WTC11 (cell line): ENCODE measurements around the gene MOB2.

Experiments
- ATF2 ChIP-seq: sonication (generic); formaldehyde crosslinking; IDR thresholded peaks from 2 replicates; pipeline ENCODE4 v1.8.1; 2022; ENCODE audit warnings: low read depth, missing genetic modification reagents, borderline replicate concordance
- CREB1 ChIP-seq: sonication (generic); formaldehyde crosslinking; IDR thresholded peaks from 2 replicates; pipeline ENCODE4 v1.8.0; 2023; ENCODE audit warnings: mild to moderate bottlenecking, missing genetic modification reagents
- ELF4 ChIP-seq: sonication (generic); formaldehyde crosslinking; IDR thresholded peaks from 2 replicates; pipeline ENCODE4 v1.8.1; 2022; ENCODE audit warnings: low read depth, mild to moderate bottlenecking, moderate library complexity, missing genetic modification reagents
- FOXJ3 ChIP-seq: sonication (generic); formaldehyde crosslinking; IDR thresholded peaks from 2 replicates; pipeline ENCODE4 v1.9.0; 2021; ENCODE audit warnings: missing genetic modification reagents, mild to moderate bottlenecking, borderline replicate concordance
- GABPB1 ChIP-seq: sonication (generic); formaldehyde crosslinking; IDR thresholded peaks from 2 replicates; pipeline ENCODE4 v1.8.1; 2023; ENCODE audit warnings: mild to moderate bottlenecking, missing genetic modification reagents
- JUN ChIP-seq: sonication (generic); formaldehyde crosslinking; IDR thresholded peaks from 2 replicates; pipeline ENCODE4 v1.8.0; 2023; ENCODE audit warnings: mild to moderate bottlenecking, missing genetic modification reagents
- NFE2L1 ChIP-seq: sonication (generic); formaldehyde crosslinking; IDR thresholded peaks from 2 replicates; pipeline ENCODE4 v1.8.1; 2023; ENCODE audit warnings: missing genetic modification reagents
- ZNF281 ChIP-seq: sonication (generic); formaldehyde crosslinking; IDR thresholded peaks from 2 replicates; pipeline ENCODE4 v1.8.0; 2023; ENCODE audit warnings: mild to moderate bottlenecking, missing genetic modification reagents
- ZNF423 ChIP-seq: fragments of 250-450 bp; sonication (Bioruptor Pico); IDR thresholded peaks from 2 replicates; pipeline ENCODE4 v2.1.2; 2022; ENCODE audit warnings: mild to moderate bottlenecking, moderate library complexity
- ZNF512 ChIP-seq: sonication (generic); formaldehyde crosslinking; IDR thresholded peaks from 2 replicates; pipeline ENCODE4 v1.8.1; 2022; ENCODE audit warnings: missing genetic modification reagents, borderline replicate concordance
- TF ChIP-seq, protein P1 (sequence below): fragments of 200-600 bp; IDR thresholded peaks from 2 replicates; pipeline ENCODE4 v1.8.0; 2022; ENCODE audit warnings: antibody characterized with exemption
- TF ChIP-seq, protein P2 (sequence below): sonication (generic); formaldehyde crosslinking; IDR thresholded peaks from 2 replicates; pipeline ENCODE4 v1.8.1; 2023; ENCODE audit warnings: mild to moderate bottlenecking, missing genetic modification reagents
- TF ChIP-seq, protein P3 (sequence below): sonication (generic); formaldehyde crosslinking; IDR thresholded peaks from 2 replicates; pipeline ENCODE4 v1.8.0; 2022; ENCODE audit warnings: mild to moderate bottlenecking, missing genetic modification reagents

DNA sequence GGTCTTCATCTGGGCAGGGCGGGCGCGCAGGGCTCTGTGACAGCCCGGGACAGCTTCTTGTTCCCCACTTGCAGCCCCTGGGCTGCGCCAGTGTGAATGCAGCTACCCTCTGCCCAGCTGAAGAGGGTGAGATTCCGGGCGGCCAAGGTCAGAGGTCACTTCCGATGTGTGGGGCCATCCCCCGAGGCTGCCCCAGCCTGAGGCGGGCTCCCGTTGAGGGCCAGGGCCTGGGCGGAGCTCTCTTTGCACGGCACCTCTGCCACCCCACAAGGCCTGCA is 23.9 kb downstream of the MOB2 start:
- TF ChIP-seq ATF2 (CRISPR knock-in tag) (no peak), ZNF281 (CRISPR knock-in tag) (no peak), CREB1 (CRISPR knock-in tag) (no peak), NFE2L1 (CRISPR knock-in tag) (no peak), FOXJ3 (CRISPR knock-in tag) (no peak), ELF4 (no peak), ZNF512 (CRISPR knock-in tag) (no peak), ZNF423 (no peak), JUN (CRISPR knock-in tag) (no peak), GABPB1 (CRISPR knock-in tag) (no peak)
- TF ChIP-seq, protein P1, sequence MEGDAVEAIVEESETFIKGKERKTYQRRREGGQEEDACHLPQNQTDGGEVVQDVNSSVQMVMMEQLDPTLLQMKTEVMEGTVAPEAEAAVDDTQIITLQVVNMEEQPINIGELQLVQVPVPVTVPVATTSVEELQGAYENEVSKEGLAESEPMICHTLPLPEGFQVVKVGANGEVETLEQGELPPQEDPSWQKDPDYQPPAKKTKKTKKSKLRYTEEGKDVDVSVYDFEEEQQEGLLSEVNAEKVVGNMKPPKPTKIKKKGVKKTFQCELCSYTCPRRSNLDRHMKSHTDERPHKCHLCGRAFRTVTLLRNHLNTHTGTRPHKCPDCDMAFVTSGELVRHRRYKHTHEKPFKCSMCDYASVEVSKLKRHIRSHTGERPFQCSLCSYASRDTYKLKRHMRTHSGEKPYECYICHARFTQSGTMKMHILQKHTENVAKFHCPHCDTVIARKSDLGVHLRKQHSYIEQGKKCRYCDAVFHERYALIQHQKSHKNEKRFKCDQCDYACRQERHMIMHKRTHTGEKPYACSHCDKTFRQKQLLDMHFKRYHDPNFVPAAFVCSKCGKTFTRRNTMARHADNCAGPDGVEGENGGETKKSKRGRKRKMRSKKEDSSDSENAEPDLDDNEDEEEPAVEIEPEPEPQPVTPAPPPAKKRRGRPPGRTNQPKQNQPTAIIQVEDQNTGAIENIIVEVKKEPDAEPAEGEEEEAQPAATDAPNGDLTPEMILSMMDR: no peak
- TF ChIP-seq, protein P2, sequence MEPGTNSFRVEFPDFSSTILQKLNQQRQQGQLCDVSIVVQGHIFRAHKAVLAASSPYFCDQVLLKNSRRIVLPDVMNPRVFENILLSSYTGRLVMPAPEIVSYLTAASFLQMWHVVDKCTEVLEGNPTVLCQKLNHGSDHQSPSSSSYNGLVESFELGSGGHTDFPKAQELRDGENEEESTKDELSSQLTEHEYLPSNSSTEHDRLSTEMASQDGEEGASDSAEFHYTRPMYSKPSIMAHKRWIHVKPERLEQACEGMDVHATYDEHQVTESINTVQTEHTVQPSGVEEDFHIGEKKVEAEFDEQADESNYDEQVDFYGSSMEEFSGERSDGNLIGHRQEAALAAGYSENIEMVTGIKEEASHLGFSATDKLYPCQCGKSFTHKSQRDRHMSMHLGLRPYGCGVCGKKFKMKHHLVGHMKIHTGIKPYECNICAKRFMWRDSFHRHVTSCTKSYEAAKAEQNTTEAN: no peak
- TF ChIP-seq, protein P3, sequence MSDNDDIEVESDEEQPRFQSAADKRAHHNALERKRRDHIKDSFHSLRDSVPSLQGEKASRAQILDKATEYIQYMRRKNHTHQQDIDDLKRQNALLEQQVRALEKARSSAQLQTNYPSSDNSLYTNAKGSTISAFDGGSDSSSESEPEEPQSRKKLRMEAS: no peak
